ENCODE measurements around the gene FHIP1B.
A peak's percentile ranks its signal among the peaks of the same experiment; 100 is the strongest.

Gene FHIP1B

GRCh38 chr11:6228520-6228919 lies 5.9 kb downstream of the FHIP1B start:
- TF ChIP-seq CTCF (IDR thresholded peaks at IDR 0.05), result no peak

GRCh38 chr11:6225896-6226295 lies 8.5 kb downstream of the FHIP1B start:
- peaks cover 63 to 64% of the 10 kb centered on the region in 2 experiments for H3K4me1 ChIP-seq (ENCODE audit: control insufficient read depth in 1 of 2, insufficient read depth in 1 of 2, low read depth in 1 of 2, low read length in 1 of 2)
- H3K9me3 ChIP-seq, result no peaks in the 10 kb centered on the region
- TF ChIP-seq CTCF (IDR thresholded peaks at IDR 0.05), result no peak
- H3K27ac ChIP-seq, result peak overlapping the region; percentile 68
- no peaks in the 10 kb centered on the region for H3K27me3 ChIP-seq
- H3K4me3 ChIP-seq (ENCODE audit: low read depth in 1 of 2, low read length in 1 of 2), result peak overlapping the region in 1 of 2 experiments; percentile 0
- peaks cover 29% of the 10 kb centered on the region for H3K36me3 ChIP-seq

More at GRCh38 chr11:6228520-6228919, 5.9 kb downstream of the FHIP1B start:
- Histone ChIP-seq H3K4me1 (ENCODE audit: control insufficient read depth in 1 of 2, insufficient read depth in 1 of 2, low read depth in 1 of 2, low read length in 1 of 2) (peaks cover 86 to 88% of the 10 kb centered on the region in 2 experiments), H3K9me3 (no peaks in the 10 kb centered on the region), H3K36me3 (peaks cover 9% of the 10 kb centered on the region), H3K27me3 (no peaks in the 10 kb centered on the region), H3K27ac (peak overlapping the region; percentile 78), H3K4me3 (ENCODE audit: low read depth in 1 of 2, low read length in 1 of 2) (no peak overlapping the region)

- Histone ChIP-seq H3K36me3 (peaks cover 35% of the 10 kb centered on the region), H3K27ac (peak overlapping the region; percentile 68), H3K9me3 (no peaks in the 10 kb centered on the region), H3K4me1 (ENCODE audit: control insufficient read depth in 1 of 2, insufficient read depth in 1 of 2, low read depth in 1 of 2, low read length in 1 of 2) (peaks cover 54 to 55% of the 10 kb centered on the region in 2 experiments), H3K27me3 (no peaks in the 10 kb centered on the region), H3K4me3 (ENCODE audit: low read depth in 1 of 2, low read length in 1 of 2) (no peak overlapping the region)
- no peak for TF ChIP-seq CTCF (IDR thresholded peaks at IDR 0.05)
Measured at GRCh38 chr11:6225024-6225423, 9.4 kb downstream of the FHIP1B start.

GRCh38 chr11:6224421-6224820 lies 10.0 kb downstream of the FHIP1B start:
- H3K27ac ChIP-seq, result peak overlapping the region; percentile 68
- no peak for TF ChIP-seq CTCF (IDR thresholded peaks at IDR 0.05)
- H3K27me3 ChIP-seq, result no peaks in the 10 kb centered on the region
- H3K4me3 ChIP-seq (ENCODE audit: low read depth in 1 of 2, low read length in 1 of 2), result no peak overlapping the region
- H3K9me3 ChIP-seq, result no peaks in the 10 kb centered on the region
- peaks cover 48 to 49% of the 10 kb centered on the region in 2 experiments for H3K4me1 ChIP-seq (ENCODE audit: control insufficient read depth in 1 of 2, insufficient read depth in 1 of 2, low read depth in 1 of 2, low read length in 1 of 2)
- peaks cover 41% of the 10 kb centered on the region for H3K36me3 ChIP-seq

GRCh38 chr11:6223854-6224253 lies 10.6 kb downstream of the FHIP1B start:
- H3K4me1 ChIP-seq (ENCODE audit: control insufficient read depth in 1 of 2, insufficient read depth in 1 of 2, low read depth in 1 of 2, low read length in 1 of 2), result peaks cover 43% of the 10 kb centered on the region in 2 experiments
- peaks cover 46% of the 10 kb centered on the region for H3K36me3 ChIP-seq
- no peaks in the 10 kb centered on the region for H3K27me3 ChIP-seq
- H3K27ac ChIP-seq, result no peak overlapping the region
- TF ChIP-seq CTCF (IDR thresholded peaks at IDR 0.05), result no peak
- no peak overlapping the region for H3K4me3 ChIP-seq (ENCODE audit: low read depth in 1 of 2, low read length in 1 of 2)
- H3K9me3 ChIP-seq, result no peaks in the 10 kb centered on the region

- peak overlapping the region; percentile 28 for H3K27ac ChIP-seq
- no peak for TF ChIP-seq CTCF (IDR thresholded peaks at IDR 0.05)
- no peak overlapping the region for H3K4me3 ChIP-seq (ENCODE audit: low read depth in 1 of 2, low read length in 1 of 2)
- no peaks in the 10 kb centered on the region for H3K9me3 ChIP-seq
- H3K36me3 ChIP-seq, result peaks cover 89% of the 10 kb centered on the region
- H3K27me3 ChIP-seq, result no peaks in the 10 kb centered on the region
- H3K4me1 ChIP-seq (ENCODE audit: control insufficient read depth in 1 of 2, insufficient read depth in 1 of 2, low read depth in 1 of 2, low read length in 1 of 2), result peaks cover 1 to 4% of the 10 kb centered on the region in 2 experiments
Measured at GRCh38 chr11:6219359-6219758, 15.1 kb downstream of the FHIP1B start.
